Adrenal gland (tissue), 12 donors: ENCODE measurements around the gene RANBP3L. TPM values are rescaled to one million over a fixed set of nuclear protein-coding genes. Genes with fewer than 3 reads are reported as not detected.

Experiments used
- DNase-seq, 7 donors: peaks; one replicate each; pipeline ENCODE4 v3.0.0-alpha.2; 2019 to 2020
- H3K27ac ChIP-seq, 5 donors: fragments of 200-600 bp; sonication (generic) in 4 of 5; 1 replicate in 3 of 5; 2 replicates in 2 of 5; pipeline versions ENCODE4 v1.5.1 to v1.8.0; 2016 to 2020; ENCODE audit warnings: mild to moderate bottlenecking in 1 of 5
- H3K27me3 ChIP-seq: fragments of 200-600 bp; 2 replicates; pipeline ENCODE4 v1.8.0; 2021
- H3K36me3 ChIP-seq, 2 donors: fragments of 200-600 bp; replicated peaks in 1 of 2; 1 replicate in 1 of 2; 2 replicates in 1 of 2; pipeline versions ENCODE4 v1.5.1 to v1.8.0; 2018 to 2022
- H3K4me1 ChIP-seq, 2 donors: fragments of 200-600 bp; replicated peaks in 1 of 2; 1 replicate in 1 of 2; 2 replicates in 1 of 2; pipeline versions ENCODE4 v1.5.1 to v1.8.0; 2018 to 2021
- H3K4me3 ChIP-seq, 4 donors: fragments of 200-600 bp; sonication (generic) in 3 of 4; one replicate each; pipeline ENCODE4 v1.5.1; 2016 to 2018
- H3K9me3 ChIP-seq, 3 donors: fragments of 200-600 bp; sonication (generic) in 1 of 3; replicated peaks in 1 of 3; 1 replicate in 2 of 3; 2 replicates in 1 of 3; pipeline versions ENCODE4 v1.5.1 to v1.8.0; 2016 to 2021
- CTCF ChIP-seq, 6 experiments: fragments of 450-650 bp in 4 of 6; fragments of 200-600 bp in 2 of 6; sonication (generic) in 1 of 6; IDR thresholded peaks; 1 replicate in 5 of 6; 2 replicates in 1 of 6; pipeline versions ENCODE4 v1.5.1 to v1.8.0; 2016 to 2021; ENCODE audit warnings: antibody characterized with exemption in 6 of 6, mild to moderate bottlenecking in 2 of 6, moderate library complexity in 1 of 6
- POLR2A ChIP-seq, 2 donors: fragments of 450-650 bp; IDR thresholded peaks; one replicate each; pipeline ENCODE4 v1.6.1; 2017; ENCODE audit warnings: antibody characterized with exemption in 2 of 2, mild to moderate bottlenecking in 2 of 2, moderate library complexity in 1 of 2
- whole genome bisulfite sequencing, 4 donors: extraction: QIAGEN DNeasy Blood & Tissue Kit in 2 of 4; methylation state at CpG; one replicate each; pipeline versions ENCODE4 v1.1.5 to v1.1.7; 2013 to 2017; 5-methylcytosine and 5-hydroxymethylcytosine counted together
- intact Hi-C, 2 donors: fragments of 100-400 bp; cut with DNase I; formaldehyde crosslinking; loops; one replicate each; pipeline versions ENCODE4 v1.14.1 to v1.15.0; 2022 to 2023
- polyA plus RNA-seq, 3 donors: library from polyadenylated mRNA; stranded (reverse); fragments of 200-250 nt in 2 of 3; fragments of 350-450 nt in 1 of 3; fragmentation: Illumina TruSeq in 1 of 3; extraction: RNeasy Lipid Tissue Mini Kit (QIAGEN cat#74804) in 1 of 3; gene quantifications; one replicate each; pipeline ENCODE4 v1.2.3, GENCODE V29; 2013 to 2014
- total RNA-seq, 9 donors: library from RNA; depleted of rRNA in 4 of 9; stranded (reverse); fragments of >200 nt in 4 of 9; fragments of 120-200 nt in 1 of 9; fragmentation: NEBNext Ultra II Directional in 1 of 9; extraction: Animal tissue kit (Norgen Biotek cat#: 25700) in 1 of 9; gene quantifications; one replicate each; pipeline versions ENCODE4 v1.1.0 to v1.2.4, GENCODE V29; 2013 to 2023
- donor health status: healthy with polysubstance abuse.
- donor health status: Bipolar disorder and iron deficiency.
- donor health status: DM: yes; HTN: yes; CAD: no.
- donor health status: DM: no; HTN: no; CAD: no.
- donor health status: DM: no; HTN: no; CAD: no.
- donor health status: DM: yes; HTN: yes; CAD: no.

The RANBP3L gene
- total and polyA plus RNA-seq, 12 donors, result 0.30 to 21.6 (median 1.6) TPM

GRCh38 chr5:36227046-36227445 lies 74.7 kb downstream of the RANBP3L start:
- DNase-seq, result no peak
- H3K9me3 ChIP-seq, result no peaks in the 10 kb centered on the region
- peaks cover 0 to 19% of the 10 kb centered on the region in 2 donors for H3K4me1 ChIP-seq
- no peak overlapping the region for H3K27ac ChIP-seq
- H3K36me3 ChIP-seq, result peaks cover 0 to 17% of the 10 kb centered on the region in 2 donors
- H3K27me3 ChIP-seq, result no peaks in the 10 kb centered on the region
- TF ChIP-seq POLR2A (IDR thresholded peaks at IDR 0.05) (no peak), CTCF (IDR thresholded peaks at IDR 0.05) (no peak)
- H3K4me3 ChIP-seq, result no peak overlapping the region
- intact Hi-C loops, result no loop called here

GRCh38 chr5:36222620-36223019 lies 79.1 kb downstream of the RANBP3L start:
- Histone ChIP-seq H3K27me3 (no peaks in the 10 kb centered on the region), H3K27ac (no peak overlapping the region), H3K4me1 (peaks cover 1 to 5% of the 10 kb centered on the region in 2 donors), H3K36me3 (peaks cover 0 to 36% of the 10 kb centered on the region in 2 donors), H3K9me3 (no peaks in the 10 kb centered on the region), H3K4me3 (no peak overlapping the region)
- 96 to 100% (median 97%) methylated on average over 1 of the region's 1 CpG for WGBS, 4 donors
- DNase-seq, result no peak
- intact Hi-C loops, result no loop called here
- TF ChIP-seq CTCF (IDR thresholded peaks at IDR 0.05) (no peak), POLR2A (IDR thresholded peaks at IDR 0.05) (no peak)

- TF ChIP-seq POLR2A (IDR thresholded peaks at IDR 0.05) (no peak), CTCF (IDR thresholded peaks at IDR 0.05) (no peak)
- Histone ChIP-seq H3K36me3 (peaks cover 0 to 46% of the 10 kb centered on the region in 2 donors), H3K4me1 (peaks cover 0 to 5% of the 10 kb centered on the region in 2 donors), H3K4me3 (no peak overlapping the region), H3K27me3 (no peaks in the 10 kb centered on the region), H3K9me3 (no peaks in the 10 kb centered on the region), H3K27ac (no peak overlapping the region)
- DNase-seq, result no peak
- 96 to 100% (median 98%) methylated on average over 1 of the region's 1 CpG for WGBS, 4 donors
- intact Hi-C loops, result no loop called here
Observed at GRCh38 chr5:36217988-36218387, 83.7 kb downstream of the RANBP3L start.

- 83 to 100% (median 98%) methylated on average over 1 of the region's 1 CpG for WGBS, 4 donors
- peaks cover 0 to 5% of the 10 kb centered on the region in 2 donors for H3K4me1 ChIP-seq
Observed at GRCh38 chr5:36217567-36217966, 84.1 kb downstream of the RANBP3L start.

More at GRCh38 chr5:36217567-36217966, 84.1 kb downstream of the RANBP3L start:
- DNase-seq, result no peak
- peaks cover 0 to 46% of the 10 kb centered on the region in 2 donors for H3K36me3 ChIP-seq
- no peak overlapping the region for H3K27ac ChIP-seq
- no peaks in the 10 kb centered on the region for H3K9me3 ChIP-seq
- TF ChIP-seq POLR2A (IDR thresholded peaks at IDR 0.05) (no peak), CTCF (IDR thresholded peaks at IDR 0.05) (no peak)
- intact Hi-C loops, result no loop called here
- H3K4me3 ChIP-seq, result no peak overlapping the region
- no peaks in the 10 kb centered on the region for H3K27me3 ChIP-seq
